ENCODE results near the gene CD68.

The CD68 gene

GRCh38 chr17:7579001-7579833 is at the start of gene CD68:
Gene CD68 (plus strand): TSS chr17:7579638. CDS start chr17:7579678, 40 bp downstream.
- DNase-seq (ENCODE audit: low spot score): peak; percentile 90
- ChIA-PET CTCF (interaction anchor here (3.0 kb wide), 1 partner anchor 10 kb away, joined by 21 read pairs; the partner anchor contains the start of gene SOX15), POLR2A (ENCODE audit: low non-redundant PET) (interaction anchor here (2.0 kb wide), 1 partner anchor 10 kb away, joined by 18 read pairs; the partner anchor contains the start of gene SOX15)
- TF ChIP-seq CTCF (conservative IDR thresholded peaks at IDR 0.05; ENCODE audit: low read depth): no peak
- H3K27ac ChIP-seq: peak within 1 kb of the TSS; percentile 100

- DNase-seq (ENCODE audit: low spot score): no peak
- H3K27ac ChIP-seq: no peak overlapping the region
- ChIA-PET POLR2A (ENCODE audit: low non-redundant PET) (no interaction called here), CTCF (interaction anchor here (0.6 to 0.7 kb wide), 2 partner anchors 177 to 674 kb away, joined by 4 read pairs; no protein-coding TSS in a partner anchor)
- TF ChIP-seq CTCF (conservative IDR thresholded peaks at IDR 0.05; ENCODE audit: low read depth): no peak
Observed at GRCh38 chr17:7530023-7530900, 49.2 kb upstream of the CD68 start.

- ChIA-PET POLR2A (ENCODE audit: low non-redundant PET) (no interaction called here), CTCF (no interaction called here)
- no peak for DNase-seq (ENCODE audit: low spot score)
- H3K27ac ChIP-seq: no peak overlapping the region
- no peak for TF ChIP-seq CTCF (conservative IDR thresholded peaks at IDR 0.05; ENCODE audit: low read depth)
Observed at GRCh38 chr17:7538050-7538449, 41.4 kb upstream of the CD68 start.

- ChIA-PET CTCF (no interaction called here), POLR2A (ENCODE audit: low non-redundant PET) (no interaction called here)
- no peak for DNase-seq (ENCODE audit: low spot score)
- no peak for TF ChIP-seq CTCF (conservative IDR thresholded peaks at IDR 0.05; ENCODE audit: low read depth)
- H3K27ac ChIP-seq: no peak overlapping the region
Observed at GRCh38 chr17:7538891-7539545, 40.4 kb upstream of the CD68 start.

GRCh38 chr17:7541074-7541621 is 38.3 kb upstream of the CD68 start:
- DNase-seq (ENCODE audit: low spot score): no peak
- TF ChIP-seq CTCF (conservative IDR thresholded peaks at IDR 0.05; ENCODE audit: low read depth): no peak
- no peak overlapping the region for H3K27ac ChIP-seq
- ChIA-PET CTCF (interaction anchor here (0.6 to 0.7 kb wide), 2 partner anchors 9 to 11 kb away, joined by 3 read pairs; no protein-coding TSS in a partner anchor), POLR2A (ENCODE audit: low non-redundant PET) (no interaction called here)

All from RWPE1 (cell line).